PC-3 (cell line): Measurements from ENCODE around the gene NECAB2. TPM values are rescaled to one million over a fixed set of nuclear protein-coding genes. Genes with fewer than 3 reads are reported as not detected.

ENCODE experiments used
- ATAC-seq: fragments of 200-7000 bp; cut with Tn5 transposase; 2 replicates; pipeline ENCODE4 v1.9.1; 2020; ENCODE audit warnings: mild to moderate bottlenecking, moderate library complexity
- BruUV-seq: library from RNA; stranded (reverse); fragments of 400-500 nt; replicated peaks from 2 replicates; lab custom pipeline; 2021; lab: Mats Ljungman, UMichigan
- CTCF ChIA-PET: fragments of 300-600 bp; sonication (Branson Sonifier 250); formaldehyde crosslinking; loops from one replicate; lab custom pipeline; 2022; ENCODE audit warnings: antibody characterized with exemption; lab: Charles Lee
- POLR2A ChIA-PET: fragments of 300-600 bp; sonication (Branson Sonifier 250); formaldehyde crosslinking; loops from one replicate; lab custom pipeline; 2022; ENCODE audit warnings: antibody characterized with exemption; ENCODE audit not compliant: unreplicated experiment; lab: Charles Lee
- DNase-seq: peaks from one replicate; pipeline ENCODE4 v3.0.0-alpha.2; 2015
- H2AFZ ChIP-seq: fragments of 300-600 bp; sonication (generic); 2 replicates; pipeline ENCODE4 v1.6.0; 2016; ENCODE audit warnings: antibody characterized with exemption, low read length
- H3F3A ChIP-seq: fragments of 300-600 bp; sonication (generic); one replicate; pipeline ENCODE4 v1.6.0; 2017; ENCODE audit warnings: antibody characterized with exemption, low read length, control low read depth, mild to moderate bottlenecking; ENCODE audit not compliant: unreplicated experiment
- H3K27ac ChIP-seq: fragments of 300-600 bp; sonication (generic); 2 replicates; pipeline ENCODE4 v1.5.1; 2016; ENCODE audit warnings: mild to moderate bottlenecking, low read length
- H3K27me3 ChIP-seq: fragments of 300-600 bp; sonication (generic); 2 replicates; pipeline ENCODE4 v1.6.1; 2016; ENCODE audit warnings: low read length, mixed read lengths
- H3K36me3 ChIP-seq: fragments of 300-600 bp; sonication (generic); 2 replicates; pipeline ENCODE4 v1.6.1; 2016; ENCODE audit warnings: low read depth, mixed run types, low read length, mixed read lengths
- H3K4me1 ChIP-seq: fragments of 300-600 bp; sonication (generic); 2 replicates; pipeline ENCODE4 v1.5.1; 2016; ENCODE audit warnings: low read length; ENCODE audit not compliant: insufficient read depth
- H3K4me2 ChIP-seq: fragments of 300-600 bp; sonication (generic); 2 replicates; pipeline ENCODE4 v1.6.0; 2016; ENCODE audit warnings: low read length
- H3K4me3 ChIP-seq: fragments of 300-600 bp; sonication (generic); 2 replicates; pipeline ENCODE4 v1.5.1; 2016; ENCODE audit warnings: mild to moderate bottlenecking, low read length, mixed read lengths
- H3K79me2 ChIP-seq: fragments of 300-600 bp; sonication (generic); 2 replicates; pipeline ENCODE4 v1.6.1; 2017; ENCODE audit warnings: low read length, mixed read lengths
- H3K9ac ChIP-seq: fragments of 300-600 bp; sonication (generic); 2 replicates; pipeline ENCODE4 v1.6.0; 2016; ENCODE audit warnings: mild to moderate bottlenecking, low read length
- H3K9me2 ChIP-seq: fragments of 300-600 bp; sonication (generic); replicated peaks from 2 replicates; pipeline ENCODE4 v1.6.1; 2016; ENCODE audit warnings: mixed run types, low read length, mixed read lengths
- H3K9me3 ChIP-seq: fragments of 300-600 bp; sonication (generic); 2 replicates; pipeline ENCODE4 v1.6.1; 2016; ENCODE audit warnings: low read length, mixed read lengths
- H4K20me1 ChIP-seq: fragments of 300-600 bp; sonication (generic); 2 replicates; pipeline ENCODE4 v1.6.1; 2016; ENCODE audit warnings: low read length, mixed read lengths
- CTCF ChIP-seq: fragments of 300-600 bp; sonication (generic); conservative IDR thresholded peaks from 2 replicates; pipeline ENCODE4 v1.5.1; 2017; ENCODE audit warnings: antibody characterized with exemption, low read depth, mild to moderate bottlenecking, low read length
- EZH2 ChIP-seq: fragments of 300-600 bp; sonication (generic); IDR thresholded peaks from one replicate; pipeline ENCODE4 v1.6.1; 2017; ENCODE audit warnings: antibody characterized with exemption, mild to moderate bottlenecking, low read length; ENCODE audit not compliant: unreplicated experiment
- EZH2phosphoT487 ChIP-seq: fragments of 300-600 bp; sonication (generic); IDR thresholded peaks from 2 replicates; pipeline ENCODE4 v1.6.1; 2018; ENCODE audit warnings: mild to moderate bottlenecking, antibody characterized with exemption, low read length, borderline replicate concordance
- intact Hi-C: fragments of 100-400 bp; cut with micrococcal nuclease; formaldehyde crosslinking; loops from 2 replicates; pipeline ENCODE4 v1.9.0; 2023
- total RNA-seq: library from RNA; depleted of rRNA; stranded (reverse); fragments of >200 nt; gene quantifications from 2 replicates; pipeline ENCODE4 v1.2.3, GENCODE V29; 2014

NECAB2 gene
- total RNA-seq, 1 experiment from 2014 or later = 0.22 TPM

- Histone ChIP-seq H3K9me2 (no peaks in the 10 kb centered on the region), H3K9ac (no peak overlapping the region), H3K4me2 (no peak overlapping the region), H3K36me3 (no peaks in the 10 kb centered on the region), H3K27me3 (no peaks in the 10 kb centered on the region), H4K20me1 (no peaks in the 10 kb centered on the region), H3K4me1 (peaks cover 4% of the 10 kb centered on the region; the same call in 1 of the 2 replicates), H3K9me3 (no peaks in the 10 kb centered on the region), H3K79me2 (no peaks in the 10 kb centered on the region), H3K27ac (no peak overlapping the region), H3K4me3 (no peak overlapping the region), H2AFZ (no peak overlapping the region), H3F3A (no peaks in the 10 kb centered on the region)
- no peak for DNase-seq
- no TSS peak for BruUV-seq
- ChIA-PET CTCF (no interaction called here), POLR2A (no interaction called here)
- ATAC-seq = no peak
- intact Hi-C loops = no loop called here
- TF ChIP-seq CTCF = no peak
- TF ChIP-seq EZH2phosphoT487 = no peak
- no peak for TF ChIP-seq EZH2
These were observed 48.4 kb downstream of the NECAB2 start for GRCh38 chr16:84016477-84016876.

- H3K4me1 ChIP-seq = peaks cover 7% of the 10 kb centered on the region
- no peak overlapping the region for H3K27ac ChIP-seq
- no peaks in the 10 kb centered on the region for H3K79me2 ChIP-seq
- no peaks in the 10 kb centered on the region for H3K9me2 ChIP-seq
- H4K20me1 ChIP-seq = no peaks in the 10 kb centered on the region
- no peak overlapping the region for H3K4me2 ChIP-seq
- POLR2A ChIA-PET = no interaction called here
- DNase-seq = no peak
- TF ChIP-seq CTCF (no peak), EZH2phosphoT487 (no peak), EZH2 (no peak)
- H3K9ac ChIP-seq = no peak overlapping the region
- H3K9me3 ChIP-seq = no peaks in the 10 kb centered on the region
- no peaks in the 10 kb centered on the region for H3K27me3 ChIP-seq
- no TSS peak for BruUV-seq
- no peaks in the 10 kb centered on the region for H3K36me3 ChIP-seq
- H2AFZ ChIP-seq = no peak overlapping the region
- no peak for ATAC-seq
- no peak overlapping the region for H3K4me3 ChIP-seq
- no peaks in the 10 kb centered on the region for H3F3A ChIP-seq
- CTCF ChIA-PET = no interaction called here
- intact Hi-C loops = no loop called here
These were observed 50.7 kb downstream of the NECAB2 start for GRCh38 chr16:84018710-84019109.

GRCh38 chr16:84020353-84020752 lies 52.3 kb downstream of the NECAB2 start:
- Histone ChIP-seq H4K20me1 (no peaks in the 10 kb centered on the region), H3K4me3 (no peak overlapping the region), H3K4me2 (no peak overlapping the region), H3K79me2 (no peaks in the 10 kb centered on the region), H3K36me3 (no peaks in the 10 kb centered on the region), H3K9me3 (no peaks in the 10 kb centered on the region), H3F3A (no peaks in the 10 kb centered on the region), H3K27ac (no peak overlapping the region), H2AFZ (no peak overlapping the region), H3K27me3 (no peaks in the 10 kb centered on the region), H3K9me2 (no peaks in the 10 kb centered on the region), H3K4me1 (peaks cover 18% of the 10 kb centered on the region), H3K9ac (no peak overlapping the region)
- no peak for DNase-seq
- BruUV-seq = no TSS peak
- intact Hi-C loops = no loop called here
- ChIA-PET POLR2A (no interaction called here), CTCF (no interaction called here)
- TF ChIP-seq EZH2 (no peak), EZH2phosphoT487 (no peak), CTCF (no peak)
- no peak for ATAC-seq
